A673 (cell line): ENCODE measurements around the gene NAPSA. TPM values are rescaled to one million over a fixed set of nuclear protein-coding genes. Genes with fewer than 3 reads are reported as not detected.

Experiments
- BruUV-seq: library from RNA; stranded (reverse); fragments of 400-500 nt; replicated peaks from 2 replicates; lab custom pipeline; 2021; lab: Mats Ljungman, UMichigan
- CTCF ChIA-PET: fragments of 300-600 bp; sonication (Branson Sonifier 250); formaldehyde crosslinking; loops from one replicate; lab custom pipeline; 2022; ENCODE audit warnings: antibody characterized with exemption; lab: Charles Lee
- POLR2A ChIA-PET: fragments of 300-600 bp; sonication (Branson Sonifier 250); formaldehyde crosslinking; loops from one replicate; lab custom pipeline; 2022; ENCODE audit warnings: antibody characterized with exemption; ENCODE audit not compliant: low non-redundant PET; lab: Charles Lee
- DNase-seq: peaks from one replicate; pipeline ENCODE4 v3.0.0-alpha.2; 2015; ENCODE audit warnings: low spot score
- H3K27ac ChIP-seq: fragments of 200-600 bp; sonication (generic); 2 replicates; pipeline ENCODE4 v1.5.1; 2016; ENCODE audit warnings: mixed run types, low read depth, mild to moderate bottlenecking, mixed read lengths, antibody characterized with exemption, low read length; ENCODE audit not compliant: poor library complexity, severe bottlenecking
- H3K27me3 ChIP-seq: fragments of 200-600 bp; sonication (generic); replicated peaks from 2 replicates; pipeline ENCODE4 v1.6.1; 2017; ENCODE audit warnings: mixed run types, low read depth, mild to moderate bottlenecking, mixed read lengths, antibody characterized with exemption, low read length; ENCODE audit not compliant: insufficient read depth, poor library complexity
- H3K36me3 ChIP-seq: fragments of 200-600 bp; sonication (generic); 2 replicates; pipeline ENCODE4 v1.6.1; 2016; ENCODE audit warnings: mixed run types, mild to moderate bottlenecking, mixed read lengths, antibody characterized with exemption, low read length; ENCODE audit not compliant: insufficient read depth, poor library complexity, severe bottlenecking
- H3K4me1 ChIP-seq: fragments of 200-600 bp; sonication (generic); 2 replicates; pipeline ENCODE4 v1.6.1; 2017; ENCODE audit warnings: mixed run types, mild to moderate bottlenecking, mixed read lengths, antibody characterized with exemption, low read length; ENCODE audit not compliant: insufficient read depth, poor library complexity, severe bottlenecking
- H3K4me3 ChIP-seq: fragments of 200-600 bp; sonication (generic); 2 replicates; pipeline ENCODE4 v1.5.1; 2016; ENCODE audit warnings: low read depth, mixed run types, mild to moderate bottlenecking, mixed read lengths, low read length; ENCODE audit not compliant: poor library complexity, severe bottlenecking
- H3K9me3 ChIP-seq: fragments of 200-600 bp; sonication (generic); 2 replicates; pipeline ENCODE4 v1.6.1; 2016; ENCODE audit warnings: mixed run types, low read depth, mild to moderate bottlenecking, mixed read lengths, antibody characterized with exemption, low read length; ENCODE audit not compliant: poor library complexity, severe bottlenecking
- EZH2 ChIP-seq: fragments of 200-600 bp; sonication (generic); IDR thresholded peaks from 2 replicates; pipeline ENCODE4 v1.6.1; 2017; ENCODE audit warnings: borderline replicate concordance, low read depth, mild to moderate bottlenecking, mixed read lengths, antibody characterized with exemption, low read length; ENCODE audit not compliant: poor library complexity, severe bottlenecking
- intact Hi-C: fragments of 100-400 bp; cut with micrococcal nuclease; formaldehyde crosslinking; loops from one replicate; pipeline ENCODE4 v1.10.0; 2022; ENCODE audit not compliant: unreplicated experiment
- total RNA-seq: library from RNA; stranded (reverse); gene quantifications from 2 replicates; pipeline ENCODE4 v1.2.3, GENCODE V29; 2021
- TF ChIP-seq, protein P1 (sequence below): fragments of 300-800, 200-600 bp; sonication (generic); conservative IDR thresholded peaks from 2 replicates; pipeline ENCODE4 v1.5.1; 2017; ENCODE audit warnings: low read depth, mild to moderate bottlenecking, antibody characterized with exemption, low read length, moderate library complexity, mixed read lengths

The NAPSA gene
- total RNA-seq, 1 experiment from 2014 or later, result 0.47 TPM

DNA sequence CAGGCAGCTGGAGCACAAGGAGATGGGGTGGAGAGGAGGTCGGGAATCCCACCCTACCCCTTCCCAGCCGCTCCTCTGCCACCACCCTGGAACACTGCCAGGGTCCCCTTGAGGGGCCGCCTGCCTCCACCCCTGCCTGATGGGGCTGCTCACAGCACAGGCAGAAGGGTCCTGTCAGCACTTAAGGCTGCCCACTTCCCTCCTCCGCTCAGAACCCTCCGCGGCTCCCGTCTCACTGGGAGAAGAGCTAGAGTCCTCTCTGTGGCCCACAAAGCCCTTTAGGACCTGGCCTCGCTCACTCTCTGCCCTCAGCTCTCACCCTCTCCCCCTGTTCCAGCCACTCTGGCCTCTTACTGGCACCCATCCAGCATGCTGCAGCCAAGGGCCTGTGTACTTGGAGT is 15.3 kb upstream of the NAPSA start:
- DNase-seq, result no peak
- no TSS peak for BruUV-seq
- no peak for TF ChIP-seq EZH2
- TF ChIP-seq, protein P1, sequence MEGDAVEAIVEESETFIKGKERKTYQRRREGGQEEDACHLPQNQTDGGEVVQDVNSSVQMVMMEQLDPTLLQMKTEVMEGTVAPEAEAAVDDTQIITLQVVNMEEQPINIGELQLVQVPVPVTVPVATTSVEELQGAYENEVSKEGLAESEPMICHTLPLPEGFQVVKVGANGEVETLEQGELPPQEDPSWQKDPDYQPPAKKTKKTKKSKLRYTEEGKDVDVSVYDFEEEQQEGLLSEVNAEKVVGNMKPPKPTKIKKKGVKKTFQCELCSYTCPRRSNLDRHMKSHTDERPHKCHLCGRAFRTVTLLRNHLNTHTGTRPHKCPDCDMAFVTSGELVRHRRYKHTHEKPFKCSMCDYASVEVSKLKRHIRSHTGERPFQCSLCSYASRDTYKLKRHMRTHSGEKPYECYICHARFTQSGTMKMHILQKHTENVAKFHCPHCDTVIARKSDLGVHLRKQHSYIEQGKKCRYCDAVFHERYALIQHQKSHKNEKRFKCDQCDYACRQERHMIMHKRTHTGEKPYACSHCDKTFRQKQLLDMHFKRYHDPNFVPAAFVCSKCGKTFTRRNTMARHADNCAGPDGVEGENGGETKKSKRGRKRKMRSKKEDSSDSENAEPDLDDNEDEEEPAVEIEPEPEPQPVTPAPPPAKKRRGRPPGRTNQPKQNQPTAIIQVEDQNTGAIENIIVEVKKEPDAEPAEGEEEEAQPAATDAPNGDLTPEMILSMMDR, result no peak
- Histone ChIP-seq H3K27me3 (no peaks in the 10 kb centered on the region), H3K4me3 (no peak overlapping the region), H3K36me3 (peaks cover 36% of the 10 kb centered on the region), H3K9me3 (no peaks in the 10 kb centered on the region), H3K4me1 (peaks cover 2% of the 10 kb centered on the region), H3K27ac (peak overlapping the region; percentile 37)
- ChIA-PET POLR2A (no interaction called here), CTCF (no interaction called here)
- intact Hi-C loops, result no loop called here

GRCh38 chr19:50380137-50380536 is 14.7 kb upstream of the NAPSA start:
- no peaks in the 10 kb centered on the region for H3K9me3 ChIP-seq
- no peak overlapping the region for H3K4me3 ChIP-seq
- DNase-seq, result no peak
- H3K4me1 ChIP-seq, result peaks cover 3% of the 10 kb centered on the region
- peak overlapping the region; percentile 37 for H3K27ac ChIP-seq
- ChIA-PET CTCF (no interaction called here), POLR2A (no interaction called here)
- intact Hi-C loops, result no loop called here
- BruUV-seq, result no TSS peak
- TF ChIP-seq EZH2, result no peak
- TF ChIP-seq, protein P1, result no peak
- peaks cover 36% of the 10 kb centered on the region for H3K36me3 ChIP-seq
- H3K27me3 ChIP-seq, result no peaks in the 10 kb centered on the region

DNA sequence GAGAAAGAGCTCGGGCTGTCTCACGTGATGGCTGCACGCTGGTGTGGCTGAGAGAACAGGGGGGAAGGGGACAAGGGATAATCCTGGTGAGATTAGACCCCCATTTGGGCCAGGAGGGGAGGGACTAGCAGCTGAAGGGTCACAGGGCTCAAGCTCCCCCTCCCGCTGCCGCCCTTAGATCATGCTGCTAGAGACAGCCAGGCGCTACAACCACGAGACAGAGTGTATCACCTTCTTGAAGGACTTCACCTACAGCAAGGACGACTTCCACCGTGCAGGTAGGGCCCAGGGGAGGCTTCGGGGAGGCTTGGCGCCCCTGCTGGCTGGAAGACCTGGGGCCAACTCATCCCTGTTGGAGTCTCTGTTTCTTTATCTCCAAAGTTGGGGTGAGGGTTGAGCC is 14.2 kb upstream of the NAPSA start:
- ChIA-PET CTCF (no interaction called here), POLR2A (no interaction called here)
- Histone ChIP-seq H3K27ac (no peak overlapping the region), H3K4me1 (peaks cover 6% of the 10 kb centered on the region), H3K9me3 (no peaks in the 10 kb centered on the region), H3K36me3 (peaks cover 36% of the 10 kb centered on the region), H3K4me3 (no peak overlapping the region), H3K27me3 (no peaks in the 10 kb centered on the region)
- BruUV-seq, result no TSS peak
- intact Hi-C loops, result loop anchor here (5.0 kb wide), 1 partner anchor 133 kb away; the partner anchor contains the start of genes ASPDH and JOSD2
- DNase-seq, result no peak
- TF ChIP-seq, protein P1, result no peak
- TF ChIP-seq EZH2, result no peak
